HepG2 (cell line): ENCODE measurements around the gene SEC16A. TPM values are rescaled to one million over a fixed set of nuclear protein-coding genes. Genes with fewer than 3 reads are reported as not detected.

Experiments
- ATAC-seq: fragments of 200-7000 bp; cut with Tn5 transposase; 3 replicates; pipeline ENCODE4 v1.9.1; 2020; ENCODE audit warnings: mild to moderate bottlenecking, moderate library complexity
- BruUV-seq: library from RNA; stranded (reverse); fragments of 400-500 nt; replicated peaks from 2 replicates; lab custom pipeline; 2021; lab: Mats Ljungman, UMichigan
- CTCF ChIA-PET: fragments of 300-600 bp; formaldehyde crosslinking; extraction: SDS; loops from one replicate; lab custom pipeline; 2021; ENCODE audit warnings: low total read pairs, inconsistent platforms, low intra/inter-chr PET ratio; lab: Yijun Ruan, JAX
- POLR2A ChIA-PET: fragments of 350-600 bp; sonication (Branson Sonifier 250); formaldehyde crosslinking; loops from one replicate; lab custom pipeline; 2020; ENCODE audit warnings: antibody characterized with exemption, inconsistent platforms; lab: Yijun Ruan, JAX
- DNase-seq: peaks from one replicate; pipeline ENCODE4 v3.0.0-alpha.2; 2015; ENCODE audit warnings: low spot score
- FAIRE-seq: peaks from 3 replicates; lab custom pipeline; 2011; peaks lifted over from hg19 to GRCh38; lab: Jason Lieb, UNC
- H2AFZ ChIP-seq: one replicate; pipeline ENCODE4 v1.6.1; 2011; ENCODE audit warnings: low read length, inconsistent platforms
- H3K27ac ChIP-seq: fragments of 300-600 bp; 3 replicates; pipeline ENCODE4 v1.8.0; 2011; ENCODE audit warnings: mixed run types, mild to moderate bottlenecking, mixed read lengths, low read length, inconsistent platforms; ENCODE audit not compliant: insufficient read depth; ENCODE audit errors: extremely low read length
- H3K27me3 ChIP-seq, 2 experiments: fragments of 200-600 bp in 1 of 2; 2 replicates in 1 of 2; 3 replicates in 1 of 2; pipeline versions ENCODE4 v1.6.0 to v1.8.0; 2011; ENCODE audit warnings: low read length in 2 of 2, mild to moderate bottlenecking in 2 of 2, moderate library complexity in 2 of 2, inconsistent platforms in 1 of 2; ENCODE audit not compliant: insufficient read depth in 2 of 2, control insufficient read depth in 1 of 2
- H3K36me3 ChIP-seq, 2 experiments: fragments of 200-600 bp in 1 of 2; replicated peaks in 1 of 2; 2 replicates in 1 of 2; 3 replicates in 1 of 2; pipeline versions ENCODE4 v1.5.1 to v1.8.0; 2011; ENCODE audit warnings: low read length in 2 of 2, inconsistent platforms in 1 of 2; ENCODE audit not compliant: insufficient read depth in 2 of 2, control insufficient read depth in 1 of 2
- H3K4me1 ChIP-seq: 2 replicates; pipeline ENCODE4 v1.5.1; 2012; ENCODE audit warnings: low read length, inconsistent platforms; ENCODE audit not compliant: insufficient read depth
- H3K4me2 ChIP-seq: 2 replicates; pipeline ENCODE4 v1.6.0; 2011; ENCODE audit warnings: low read depth, low read length, inconsistent platforms
- H3K4me3 ChIP-seq, 3 experiments: fragments of 200-600 bp in 1 of 3; sonication (generic), shearing (Covaris generic) in 1 of 3; replicated peaks in 1 of 3; 2 replicates each; pipeline ENCODE4 v1.5.1; 2011 to 2016; ENCODE audit warnings: low read length in 3 of 3, inconsistent platforms in 2 of 3, low read depth in 2 of 3, mild to moderate bottlenecking in 2 of 3, control low read depth in 1 of 3, mixed read lengths in 1 of 3; ENCODE audit not compliant: insufficient read depth in 1 of 3
- H3K79me2 ChIP-seq: one replicate; pipeline ENCODE4 v1.6.1; 2011; ENCODE audit warnings: low read length, inconsistent platforms; ENCODE audit not compliant: insufficient read depth
- H3K9ac ChIP-seq: 2 replicates; pipeline ENCODE4 v1.6.0; 2011; ENCODE audit warnings: mild to moderate bottlenecking, low read depth, low read length, inconsistent platforms; ENCODE audit not compliant: insufficient read depth
- H3K9me3 ChIP-seq: 2 replicates; pipeline ENCODE4 v1.5.1; 2012; ENCODE audit warnings: mild to moderate bottlenecking, low read length
- H4K20me1 ChIP-seq: 2 replicates; pipeline ENCODE4 v1.6.0; 2011; ENCODE audit warnings: inconsistent platforms, mild to moderate bottlenecking, low read length, moderate library complexity; ENCODE audit not compliant: insufficient read depth
- ATF1 ChIP-seq: IDR thresholded peaks from 2 replicates; pipeline ENCODE4 v1.6.1; 2016; ENCODE audit warnings: mild to moderate bottlenecking, control low read depth
- CCDC6 ChIP-seq: sonication (generic); formaldehyde crosslinking; IDR thresholded peaks from 2 replicates; pipeline ENCODE4 v1.8.1; 2022; ENCODE audit warnings: mild to moderate bottlenecking, missing genetic modification reagents, moderate library complexity
- CEBPB ChIP-seq: IDR thresholded peaks from 2 replicates; pipeline ENCODE4 v1.6.1; 2011; ENCODE audit warnings: low read depth, low read length, improper control_type of control experiment, borderline replicate concordance
- CHD4 ChIP-seq: fragments of 200-600 bp; sonication (generic); IDR thresholded peaks from 2 replicates; pipeline ENCODE4 v1.7.0; 2017; ENCODE audit warnings: mild to moderate bottlenecking, low read length, borderline replicate concordance
- CTCF ChIP-seq: sonication (generic); formaldehyde crosslinking; IDR thresholded peaks from 2 replicates; pipeline ENCODE4 v1.5.0; 2020; ENCODE audit warnings: mild to moderate bottlenecking, missing genetic modification reagents, moderate library complexity
- GATA4 ChIP-seq: sonication (generic); IDR thresholded peaks from 2 replicates; pipeline ENCODE4 v1.6.1; 2016; ENCODE audit warnings: antibody characterized with exemption, low read depth, borderline replicate concordance
- HDAC1 ChIP-seq: sonication (generic); formaldehyde crosslinking; IDR thresholded peaks from 2 replicates; pipeline ENCODE4 v1.5.1; 2020; ENCODE audit warnings: mild to moderate bottlenecking, missing genetic modification reagents
- HNRNPLL ChIP-seq: fragments of 200-400 bp; formaldehyde crosslinking; IDR thresholded peaks from 2 replicates; pipeline ENCODE4 v1.6.1; 2017; ENCODE audit warnings: mild to moderate bottlenecking, low read depth, low read length; ENCODE audit not compliant: poor library complexity, severe bottlenecking
- MZF1 ChIP-seq: sonication (generic); formaldehyde crosslinking; IDR thresholded peaks from 2 replicates; pipeline ENCODE4 v1.8.1; 2023; ENCODE audit warnings: mild to moderate bottlenecking, missing genetic modification reagents, borderline replicate concordance
- NR2F2 ChIP-seq: IDR thresholded peaks from 2 replicates; pipeline ENCODE4 v1.6.1; 2012; ENCODE audit warnings: low read depth, inconsistent platforms, borderline replicate concordance
- NR3C1 ChIP-seq: sonication (generic); formaldehyde crosslinking; IDR thresholded peaks from 2 replicates; pipeline ENCODE4 v1.4.0; 2020; ENCODE audit warnings: missing genetic modification reagents
- PLRG1 ChIP-seq: fragments of 450-650 bp; conservative IDR thresholded peaks from 2 replicates; pipeline ENCODE4 v1.6.1; 2016
- RAD21 ChIP-seq: fragments of 450-650 bp; formaldehyde crosslinking; IDR thresholded peaks from 2 replicates; pipeline ENCODE4 v1.5.0; 2020; ENCODE audit warnings: mild to moderate bottlenecking
- RCOR2 ChIP-seq: IDR thresholded peaks from 2 replicates; pipeline ENCODE4 v1.6.1; 2016; ENCODE audit warnings: missing biosample characterization, missing genetic modification reagents
- SALL1 ChIP-seq: sonication (generic); formaldehyde crosslinking; IDR thresholded peaks from 2 replicates; pipeline ENCODE4 v1.8.0; 2022; ENCODE audit warnings: mild to moderate bottlenecking, missing genetic modification reagents
- SRSF1 ChIP-seq: fragments of 200-400 bp; formaldehyde crosslinking; optimal IDR thresholded peaks from 2 replicates; pipeline ENCODE3; 2017; ENCODE audit warnings: mild to moderate bottlenecking, low read depth, low read length, moderate library complexity
- TBX2 ChIP-seq: sonication (generic); formaldehyde crosslinking; IDR thresholded peaks from 2 replicates; pipeline ENCODE4 v1.5.0; 2020; ENCODE audit warnings: missing genetic modification reagents, mild to moderate bottlenecking, borderline replicate concordance
- TCF7 ChIP-seq: sonication (generic); IDR thresholded peaks from 2 replicates; pipeline ENCODE4 v1.6.1; 2016; ENCODE audit warnings: antibody characterized with exemption, low read depth
- TGIF2 ChIP-seq: IDR thresholded peaks from 2 replicates; pipeline ENCODE4 v1.6.1; 2016; ENCODE audit warnings: control low read depth, missing compliant biosample characterization
- ZNF615 ChIP-seq: sonication (generic); formaldehyde crosslinking; IDR thresholded peaks from 2 replicates; pipeline ENCODE4 v1.5.0; 2020; ENCODE audit warnings: mild to moderate bottlenecking, missing genetic modification reagents, borderline replicate concordance
- ZNF687 ChIP-seq: sonication (generic); formaldehyde crosslinking; IDR thresholded peaks from 2 replicates; pipeline ENCODE4 v1.5.1; 2020; ENCODE audit warnings: mild to moderate bottlenecking, missing genetic modification reagents, moderate library complexity
- WGBS: methylation state at CpG from one replicate; pipeline ENCODE4 v1.1.6; 2017; ENCODE audit warnings: low lambda C conversion rate; 5-methylcytosine and 5-hydroxymethylcytosine counted together
- in situ Hi-C: cut with HindIII; loops from 2 replicates; pipeline ENCODE4 v1.10.0; 2017; ENCODE audit warnings: low pct_unique_long_range_greater_than_20kb; ENCODE audit not compliant: extremely low pct_ligation_motif_present
- intact Hi-C: fragments of 100-400 bp; cut with micrococcal nuclease; formaldehyde crosslinking; loops from one replicate; pipeline ENCODE4 v1.10.0; 2022; ENCODE audit not compliant: unreplicated experiment
- polyA plus RNA-seq, 8 experiments: library from polyadenylated mRNA; depleted of rRNA in 3 of 8; stranded (reverse) in 7 of 8; unstranded in 1 of 8; fragments of >200 nt; fragmentation: Illumina TruSeq in 4 of 8; extraction: Trizol in 4 of 8; gene quantifications; 2 replicates each; pipeline versions ENCODE4 v1.2.1 to v1.2.3, GENCODE V29; 2011 to 2016; ENCODE audit warnings: low read depth in 4 of 8, missing spikeins in 1 of 8, mixed read lengths in 1 of 8; ENCODE audit not compliant: insufficient read depth in 1 of 8
- total RNA-seq, 5 experiments: library from RNA; depleted of rRNA; stranded (reverse); fragments of >200 nt; fragmentation: Illumina TruSeq; extraction: Trizol; gene quantifications; 2 replicates each; pipeline ENCODE4 v1.2.3, GENCODE V29; 2016; ENCODE audit warnings: low read depth in 1 of 5

The SEC16A gene
- total and polyA plus RNA-seq, 2 of the 13 experiments (the other 11 are each of a cell fraction or from before 2014, with no cell fraction given) = 15.9 to 18.9 TPM

GRCh38 chr9:136525841-136526499, 43.1 kb upstream of the SEC16A start:
- ATAC-seq (peak; percentile 81), DNase-seq (peak; percentile 68), FAIRE-seq (no peak)
- Histone ChIP-seq H3K9ac (no peak overlapping the region), H3K9me3 (no peaks in the 10 kb centered on the region), H3K79me2 (no peaks in the 10 kb centered on the region), H3K36me3 (no peaks in the 10 kb centered on the region), H3K4me1 (peaks cover 28% of the 10 kb centered on the region), H3K27me3 (peaks cover 0 to 1% of the 10 kb centered on the region in 2 experiments; a peak in 1 of 5 replicates), H3K27ac (no peak overlapping the region), H3K4me3 (no peak overlapping the region; a peak in 1 of 6 replicates), H4K20me1 (no peaks in the 10 kb centered on the region), H3K4me2 (peak overlapping the region; percentile 49; the same call in 1 of the 2 replicates), H2AFZ (no peak overlapping the region)
- 20% methylated on average over 9 of the region's 30 CpGs for WGBS
- intact Hi-C loops (no loop called here), in situ Hi-C loops (no loop called here)
- ChIA-PET POLR2A (no interaction called here), CTCF (no interaction called here)
- BruUV-seq = no TSS peak
- no peak for TF ChIP-seq CHD4
- TF ChIP-seq PLRG1 = no peak
- TF ChIP-seq ZNF687 (CRISPR knock-in tag) = peak; percentile 51; the same call in 1 of the 2 replicates
- TF ChIP-seq ATF1 (CRISPR knock-in tag) = no peak
- peak; percentile 58 for TF ChIP-seq HNRNPLL
- peak; percentile 67 for TF ChIP-seq CTCF
- peak; percentile 26; the same call in 1 of the 2 replicates for TF ChIP-seq TBX2 (CRISPR knock-in tag)
- TF ChIP-seq HDAC1 (CRISPR knock-in tag) = 0 out of 2 replicates have a peak, but pooled peaks have one; percentile 32
- TF ChIP-seq SRSF1 = peak; percentile 25
- no peak for TF ChIP-seq TGIF2 (CRISPR knock-in tag)
- 0 out of 2 replicates have a peak, but pooled peaks have one; percentile 31 for TF ChIP-seq SALL1 (CRISPR knock-in tag)
- TF ChIP-seq NR3C1 (CRISPR knock-in tag) = no peak
- no peak for TF ChIP-seq RCOR2 (CRISPR knock-in tag)
- TF ChIP-seq MZF1 (CRISPR knock-in tag) = no peak
- no peak for TF ChIP-seq CCDC6 (CRISPR knock-in tag)
- no peak for TF ChIP-seq RAD21 (CRISPR knock-in tag)
- no peak for TF ChIP-seq CEBPB
- no peak for TF ChIP-seq ZNF615
- TF ChIP-seq TCF7 = no peak
- no peak for TF ChIP-seq GATA4
- TF ChIP-seq NR2F2 = no peak
